Type B pancreatic cell (in vitro differentiated cells): ENCODE measurements around the gene ADCY7. TPM values are rescaled to one million over a fixed set of nuclear protein-coding genes. Genes with fewer than 3 reads are reported as not detected.

Experiments
- DNase-seq: peaks from one replicate; pipeline ENCODE4 v3.0.0; 2021; ENCODE audit warnings: mixed read lengths; ENCODE audit not compliant: unreplicated experiment; ENCODE audit errors: extremely low spot score
- H3K27ac Mint-ChIP-seq: 2 replicates; pipeline ENCODE4 v1.8.0; 2021; ENCODE audit warnings: mild to moderate bottlenecking, mixed read lengths
- H3K27me3 Mint-ChIP-seq: 2 replicates; pipeline ENCODE4 v1.8.0; 2021; ENCODE audit warnings: mixed read lengths
- H3K36me3 Mint-ChIP-seq: 2 replicates; pipeline ENCODE4 v1.8.0; 2021; ENCODE audit warnings: mixed read lengths
- H3K4me1 Mint-ChIP-seq: one replicate; pipeline ENCODE4 v1.8.0; 2021; ENCODE audit warnings: mixed read lengths; ENCODE audit not compliant: unreplicated experiment
- H3K4me3 Mint-ChIP-seq: 2 replicates; pipeline ENCODE4 v1.8.0; 2021; ENCODE audit warnings: mild to moderate bottlenecking, mixed read lengths
- H3K9me3 Mint-ChIP-seq: 2 replicates; pipeline ENCODE4 v1.8.0; 2021; ENCODE audit warnings: mixed read lengths
- CTCF ChIP-seq: fragments of 200-600 bp; sonication (generic); conservative IDR thresholded peaks from 2 replicates; pipeline ENCODE4 v1.5.0; 2021; ENCODE audit warnings: antibody characterized with exemption, mild to moderate bottlenecking
- total RNA-seq: library from RNA; stranded (reverse); gene quantifications from 2 replicates; pipeline ENCODE4 v1.2.1, GENCODE V29; 2021; ENCODE audit warnings: low replicate concordance

Gene ADCY7
- total RNA-seq, 1 donor from 2014 or later = 16.8 TPM

- no peak overlapping the region for H3K27ac Mint-ChIP-seq
- H3K36me3 Mint-ChIP-seq = no peaks in the 10 kb centered on the region
- no peak for DNase-seq
- no peak for TF ChIP-seq CTCF
- H3K9me3 Mint-ChIP-seq = no peaks in the 10 kb centered on the region
- H3K4me1 Mint-ChIP-seq = no peaks in the 10 kb centered on the region
- no peaks in the 10 kb centered on the region for H3K27me3 Mint-ChIP-seq
- H3K4me3 Mint-ChIP-seq = no peak overlapping the region
These were observed 26.2 kb downstream of the ADCY7 start for GRCh38 chr16:50292566-50292948.

- no peaks in the 10 kb centered on the region for H3K36me3 Mint-ChIP-seq
- no peak for TF ChIP-seq CTCF
- H3K27me3 Mint-ChIP-seq = no peaks in the 10 kb centered on the region
- H3K4me3 Mint-ChIP-seq = no peak overlapping the region
- H3K9me3 Mint-ChIP-seq = no peaks in the 10 kb centered on the region
- no peak for DNase-seq
- H3K27ac Mint-ChIP-seq = no peak overlapping the region
- no peaks in the 10 kb centered on the region for H3K4me1 Mint-ChIP-seq
These were observed 26.9 kb downstream of the ADCY7 start for GRCh38 chr16:50293041-50293783.

- no peaks in the 10 kb centered on the region for H3K9me3 Mint-ChIP-seq
- no peak for TF ChIP-seq CTCF
- H3K27ac Mint-ChIP-seq = peak overlapping the region; percentile 46
- no peak for DNase-seq
- H3K4me1 Mint-ChIP-seq = no peaks in the 10 kb centered on the region
- H3K27me3 Mint-ChIP-seq = no peaks in the 10 kb centered on the region
- no peaks in the 10 kb centered on the region for H3K36me3 Mint-ChIP-seq
- H3K4me3 Mint-ChIP-seq = no peak overlapping the region
These were observed 27.9 kb downstream of the ADCY7 start for GRCh38 chr16:50293994-50294855.

GRCh38 chr16:50294955-50295354, 28.6 kb downstream of the ADCY7 start:
- Mint-ChIP-seq H3K27me3 (no peaks in the 10 kb centered on the region), H3K9me3 (no peaks in the 10 kb centered on the region), H3K36me3 (no peaks in the 10 kb centered on the region), H3K4me1 (no peaks in the 10 kb centered on the region), H3K4me3 (no peak overlapping the region), H3K27ac (no peak overlapping the region)
- no peak for DNase-seq
- TF ChIP-seq CTCF = no peak

GRCh38 chr16:50295541-50296132, 29.3 kb downstream of the ADCY7 start:
- Mint-ChIP-seq H3K27ac (no peak overlapping the region), H3K36me3 (no peaks in the 10 kb centered on the region), H3K4me3 (no peak overlapping the region), H3K4me1 (no peaks in the 10 kb centered on the region), H3K9me3 (no peaks in the 10 kb centered on the region), H3K27me3 (no peaks in the 10 kb centered on the region)
- no peak for DNase-seq
- TF ChIP-seq CTCF = no peak
